ENCODE results near the gene CRABP2.

The CRABP2 gene

GRCh38 chr1:156705321-156705917 lies at the start of gene CRABP2:
TSS of gene CRABP2 (minus strand) at chr1:156705583. CDS start at chr1:156705446, 137 bp downstream.
- DNase-seq, result peak; percentile 14

DNA sequence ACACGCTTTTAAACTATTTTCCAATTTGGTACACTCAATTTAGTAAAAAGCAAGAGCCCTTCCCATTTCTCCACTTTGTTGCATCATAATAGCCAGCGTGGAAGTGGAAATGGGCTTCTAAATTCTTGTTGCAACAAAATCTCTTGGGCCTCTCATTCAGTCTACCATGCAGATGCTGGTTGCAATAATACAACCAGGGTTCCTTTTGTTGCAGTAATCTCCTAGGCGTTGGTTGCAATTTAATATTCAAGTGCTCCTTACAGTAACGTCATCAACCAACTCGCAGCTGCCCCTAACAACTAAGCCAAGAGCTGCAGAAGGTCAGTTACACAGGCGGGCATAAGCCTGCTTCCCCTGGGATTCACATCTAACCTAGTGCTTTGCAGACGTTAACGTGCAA lies 48.8 kb upstream of the CRABP2 start:
- no peak for DNase-seq

DNA sequence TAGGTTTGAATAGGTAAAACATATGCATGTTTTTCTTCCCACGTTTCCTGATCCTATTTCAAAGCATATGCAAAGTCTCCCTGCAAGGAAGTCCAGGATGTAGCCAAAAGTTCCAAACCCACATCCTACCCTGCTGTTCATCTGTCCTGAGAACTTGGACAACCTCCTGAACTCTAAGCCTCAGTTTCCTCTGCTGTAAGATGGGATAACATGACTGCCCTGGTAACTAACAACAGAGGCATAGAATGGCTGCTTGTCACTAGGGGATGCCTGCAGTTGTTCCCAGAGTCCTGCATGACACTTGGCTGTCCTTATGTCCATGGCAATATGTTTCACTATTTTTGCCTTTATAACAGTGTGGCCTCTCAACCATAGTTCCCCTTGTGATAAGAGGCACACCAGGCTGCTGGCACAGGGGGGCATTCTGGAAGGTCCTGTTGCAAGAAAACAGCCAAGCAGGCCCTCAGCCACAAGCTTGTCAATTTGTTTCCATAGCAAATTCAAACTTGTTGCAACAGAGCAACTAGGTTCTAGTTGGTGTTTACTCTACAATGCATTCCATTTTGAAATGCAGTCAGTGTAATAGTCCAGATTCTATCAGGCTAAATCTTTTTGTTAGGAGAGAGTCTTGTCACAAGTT lies 47.6 kb upstream of the CRABP2 start:
- DNase-seq, result no peak

DNA sequence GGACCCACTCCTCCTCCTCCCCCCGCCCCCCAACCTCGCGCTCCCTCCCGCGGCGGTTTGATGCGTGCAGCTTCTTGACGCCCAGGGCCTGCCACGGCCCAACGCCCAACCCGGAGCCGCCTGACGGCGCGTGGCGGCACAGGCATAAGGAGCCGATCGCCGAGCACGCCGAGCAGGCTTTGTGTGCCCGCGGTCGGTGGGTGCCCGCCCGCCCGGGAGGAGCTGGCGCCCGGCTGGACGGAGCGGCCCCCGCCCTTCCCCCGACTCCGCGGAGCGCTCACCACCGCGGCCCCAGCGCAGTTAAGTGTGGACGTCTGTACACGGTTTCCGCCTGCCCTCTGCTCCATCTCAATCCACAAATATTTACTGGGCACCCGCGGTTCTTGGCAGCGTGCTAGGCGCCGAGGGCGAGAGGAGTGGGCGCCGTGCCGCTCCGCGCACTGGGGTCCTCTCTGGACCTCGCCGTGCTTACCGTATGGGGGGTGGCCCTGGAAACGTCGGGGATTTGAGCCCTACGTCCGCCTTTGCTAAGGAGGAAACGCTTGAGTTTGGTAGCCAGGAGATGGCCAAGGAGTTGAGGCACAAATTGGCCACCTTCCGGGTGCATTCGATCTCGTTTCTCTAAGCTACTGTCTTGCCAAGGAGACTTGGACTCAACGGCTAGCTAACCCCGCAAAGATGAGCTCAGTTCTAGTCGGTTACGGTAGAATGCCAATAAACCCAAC lies 46.5 kb upstream of the CRABP2 start:
- DNase-seq, result peak; percentile 96

GRCh38 chr1:156751451-156751756 lies 46.0 kb upstream of the CRABP2 start, which contains the start of gene HDGF:
TSS of gene HDGF (minus strand) at chr1:156751675. CDS start at chr1:156751429, 246 bp downstream.
- no peak for DNase-seq

- DNase-seq, result no peak
Measured at GRCh38 chr1:156750711-156751450, 45.5 kb upstream of the CRABP2 start.

GRCh38 chr1:156750191-156750672 lies 44.8 kb upstream of the CRABP2 start:
- no peak for DNase-seq

DNA sequence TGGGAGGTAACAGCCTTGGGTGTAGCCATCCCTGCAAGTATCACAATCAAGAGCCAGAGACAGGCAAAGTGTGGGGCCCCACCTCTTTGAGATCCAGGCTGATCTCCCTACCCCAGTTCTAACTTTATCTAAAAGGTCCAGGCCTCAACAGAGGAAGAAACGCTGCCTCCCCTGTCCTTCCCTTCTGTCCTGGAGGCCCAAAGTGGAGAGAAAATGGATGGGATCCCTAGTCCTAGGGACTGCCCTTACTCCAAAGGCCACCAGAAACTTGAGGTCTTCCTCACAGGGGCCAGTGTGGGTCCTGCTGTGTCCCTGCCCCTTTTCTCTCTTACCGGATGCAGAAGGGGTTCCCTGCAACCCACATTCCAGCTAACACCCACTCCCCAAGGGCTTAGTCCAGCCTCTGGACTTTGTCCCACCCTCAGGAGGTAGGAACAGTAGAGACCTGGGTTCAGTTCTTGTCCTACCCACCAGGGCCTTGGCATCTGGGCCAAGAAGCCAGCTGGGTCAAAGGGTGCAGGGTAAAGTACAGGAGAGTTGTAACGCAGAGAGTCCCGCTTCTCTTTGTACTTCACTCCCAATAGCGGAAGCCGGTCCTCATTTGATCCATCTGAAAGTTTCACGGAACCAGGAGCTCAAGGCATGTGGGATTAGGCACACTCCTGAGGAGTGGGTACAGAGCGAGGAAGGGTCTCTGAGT lies 44.2 kb upstream of the CRABP2 start:
- no peak for DNase-seq

DNA sequence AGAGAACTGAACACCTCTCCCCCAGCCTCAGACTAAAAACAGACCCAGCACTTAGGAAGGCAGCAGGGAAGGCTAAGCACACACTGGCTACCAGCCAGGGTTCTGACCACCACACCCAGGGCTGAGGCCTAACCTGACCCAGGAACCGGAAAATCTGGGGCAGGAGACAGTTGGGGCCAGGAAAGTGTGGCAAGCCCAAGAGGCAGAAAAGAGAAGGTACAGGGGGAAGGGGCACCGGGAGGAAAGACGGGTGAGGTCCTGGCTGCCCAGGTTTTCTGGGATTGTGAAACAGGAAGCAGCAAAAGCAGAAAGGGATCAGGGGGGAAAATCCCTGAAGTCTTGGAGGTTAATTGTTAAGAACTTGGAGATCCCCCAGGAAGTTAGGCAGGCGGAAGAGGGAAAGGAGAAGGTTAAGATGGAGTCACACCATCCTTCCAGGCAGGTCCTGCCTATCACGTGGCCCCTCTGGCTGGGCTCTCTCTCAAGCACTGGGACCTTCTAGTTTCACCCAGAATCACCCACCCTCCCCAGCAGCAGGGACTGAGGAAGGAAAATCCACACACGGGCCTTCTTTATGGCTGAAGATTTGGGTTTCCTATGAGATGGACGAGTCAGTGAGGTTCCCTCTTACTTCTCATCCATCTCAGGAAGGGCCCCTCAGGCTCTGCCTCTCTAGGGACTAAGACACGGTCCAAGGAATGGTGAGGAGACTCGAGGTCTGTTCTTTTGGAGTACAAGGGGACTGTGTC lies 43.5 kb upstream of the CRABP2 start:
- DNase-seq, result no peak

DNA sequence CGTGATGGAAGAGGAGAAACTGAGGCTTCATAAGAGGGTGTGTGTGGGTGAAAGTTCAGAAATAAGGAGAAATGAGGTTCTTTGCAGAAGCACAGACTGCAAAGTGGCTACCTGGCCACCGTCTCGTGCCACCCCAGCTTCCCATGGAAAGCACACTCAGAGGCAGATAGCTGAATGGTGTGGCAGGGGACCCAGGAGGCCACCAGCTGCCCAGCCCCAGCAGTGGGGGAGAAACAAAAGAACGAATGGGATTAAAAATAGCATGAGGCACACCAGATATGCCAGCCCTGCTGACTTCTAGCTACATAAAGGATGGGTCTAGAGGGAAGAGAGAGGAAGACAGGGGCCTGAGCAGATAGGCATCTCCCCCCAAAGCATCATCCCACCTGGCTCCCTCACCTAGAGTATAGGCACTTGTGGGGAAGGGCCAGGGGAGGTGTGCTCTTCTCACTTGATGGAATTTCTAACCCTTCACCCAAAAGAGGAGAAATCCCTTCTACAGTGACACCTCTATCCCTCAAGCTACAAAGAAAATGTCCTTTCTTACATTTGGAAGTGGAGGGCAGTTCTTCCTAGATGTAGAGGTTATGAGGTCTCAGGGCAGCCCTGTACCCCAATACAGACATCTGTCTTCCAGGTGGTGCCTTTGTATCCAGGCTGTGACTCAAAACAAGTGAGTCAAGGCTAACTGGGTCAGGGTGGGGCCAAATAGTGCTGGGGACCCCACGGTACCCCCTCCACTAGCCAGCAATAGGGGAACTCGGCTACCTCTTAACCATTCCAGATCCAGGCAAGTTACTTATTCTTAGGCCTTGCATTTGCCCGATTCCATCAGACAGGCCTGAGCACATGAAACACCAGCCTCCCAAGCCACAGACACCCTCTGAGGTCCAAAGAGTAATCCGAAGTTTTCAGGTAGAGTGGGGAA lies 42.6 kb upstream of the CRABP2 start:
- DNase-seq, result no peak

GRCh38 chr1:156746728-156747631 lies 41.6 kb upstream of the CRABP2 start:
- no peak for DNase-seq

- no peak for DNase-seq
Measured at GRCh38 chr1:156746406-156746727, 41.0 kb upstream of the CRABP2 start.

- no peak for DNase-seq
Measured at GRCh38 chr1:156745881-156746280, 40.5 kb upstream of the CRABP2 start.

GRCh38 chr1:156744786-156745419 lies 39.5 kb upstream of the CRABP2 start:
- no peak for DNase-seq

DNA sequence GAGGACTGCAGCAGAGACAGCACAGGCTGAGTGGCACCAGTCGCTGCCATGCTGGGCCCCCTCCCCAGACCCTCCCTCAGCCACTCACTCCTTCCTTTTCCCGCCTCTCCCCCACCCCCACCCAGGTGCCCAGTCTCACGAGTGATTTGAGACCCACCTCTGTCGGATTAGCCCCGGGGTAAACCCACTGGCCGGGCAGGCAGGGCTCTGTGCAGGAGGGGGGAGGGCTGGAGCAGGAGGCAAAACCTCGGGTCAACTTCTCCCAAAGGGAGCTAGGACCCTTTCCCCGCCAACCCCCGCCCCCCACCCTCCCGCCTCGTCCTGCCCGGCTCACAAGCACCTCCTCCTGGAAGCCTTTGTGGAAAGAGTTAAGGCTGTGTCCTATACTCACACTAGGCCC lies 39.0 kb upstream of the CRABP2 start:
- no peak for DNase-seq

DNA sequence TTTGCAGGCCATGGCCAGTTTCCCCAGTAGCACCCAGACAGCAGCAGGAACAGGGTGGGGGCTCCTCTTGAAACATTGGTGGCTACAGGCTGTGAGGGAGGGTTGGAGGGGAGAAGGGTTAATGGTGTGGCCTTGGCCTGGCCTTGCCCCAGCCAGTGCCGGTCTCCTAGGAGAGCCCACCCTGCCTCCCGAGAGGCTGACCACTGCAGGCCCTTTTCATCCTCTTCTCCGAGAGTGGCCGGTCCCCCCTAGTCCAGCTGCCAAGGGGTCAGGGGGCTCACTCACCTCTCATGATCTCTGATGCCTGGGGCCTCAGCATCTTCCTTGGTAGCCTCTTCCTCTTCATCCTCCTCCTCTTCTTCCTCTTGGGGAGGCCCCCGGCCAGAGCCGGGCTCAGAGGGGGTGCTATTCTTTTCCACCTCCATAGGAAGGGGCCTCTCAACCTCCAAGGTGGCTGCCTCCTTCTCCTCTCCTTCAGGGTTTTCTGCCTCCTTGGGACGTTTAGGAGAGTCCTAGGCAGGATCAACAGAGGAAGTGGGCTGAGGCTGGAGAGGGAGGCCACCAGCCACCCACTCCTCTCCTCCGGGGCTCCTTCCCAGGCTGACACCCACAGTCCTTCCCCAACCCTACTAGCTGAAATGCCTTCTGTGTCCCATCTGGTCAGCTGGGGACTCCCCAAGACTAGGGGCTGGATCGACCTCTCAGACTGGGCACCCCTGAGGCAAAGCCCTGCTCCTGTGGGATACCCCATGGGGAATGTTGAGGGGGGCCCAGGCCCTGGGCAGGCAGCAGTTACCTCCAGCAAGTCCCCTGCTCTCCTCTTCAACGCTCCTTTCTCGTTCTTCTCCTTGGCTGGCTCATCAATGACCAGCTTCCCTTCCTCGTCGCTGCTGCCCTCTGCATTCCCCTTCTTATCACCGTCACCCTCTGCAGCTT lies 38.3 kb upstream of the CRABP2 start:
- DNase-seq, result no peak

DNA sequence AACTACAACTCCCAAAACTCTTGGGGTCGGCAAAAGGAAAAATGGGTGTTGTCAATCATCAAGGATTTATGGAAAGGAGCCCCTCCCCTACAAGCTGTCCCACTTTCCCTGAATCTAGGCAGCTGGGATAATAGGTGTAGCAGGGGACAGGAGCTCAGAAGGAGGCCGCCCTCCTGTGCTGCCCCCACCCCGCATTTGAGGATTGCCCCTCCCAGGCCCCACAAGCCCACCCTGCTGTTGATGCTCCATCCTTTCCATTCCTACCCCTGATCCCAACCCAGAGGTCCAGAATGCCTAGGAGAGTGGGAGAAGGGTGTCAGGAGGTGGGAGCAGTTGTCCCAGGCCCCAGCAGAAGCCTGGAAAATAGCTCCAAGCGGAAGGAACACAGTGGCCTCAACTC lies 37.4 kb upstream of the CRABP2 start:
- DNase-seq, result no peak

DNA sequence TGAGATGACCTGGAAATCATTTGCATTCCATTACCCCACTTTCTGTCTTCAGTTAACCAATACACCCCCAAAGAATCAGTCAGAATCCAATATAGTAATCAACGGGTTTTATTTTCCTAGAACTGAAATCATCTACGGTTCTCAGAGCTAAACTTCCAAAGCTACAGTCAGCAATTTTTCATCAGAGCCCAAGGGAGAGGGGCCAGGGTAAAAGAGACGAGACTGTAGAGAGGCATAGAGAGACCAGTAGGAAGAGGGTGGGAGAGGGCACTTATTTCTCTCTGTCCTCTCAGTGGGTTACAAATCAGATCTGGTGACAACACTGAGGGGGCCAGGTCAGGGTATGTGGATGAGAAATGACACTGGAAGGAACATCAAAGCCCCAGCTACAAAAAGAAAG lies 36.6 kb upstream of the CRABP2 start:
- no peak for DNase-seq
